Caco-2 (cell line): ENCODE results near the gene AKAP8L. TPM values are rescaled to one million over a fixed set of nuclear protein-coding genes. Genes with fewer than 3 reads are reported as not detected.

ENCODE experiments used
- BruUV-seq: library from RNA; stranded (reverse); fragments of 400-500 nt; replicated peaks from 2 replicates; lab custom pipeline; 2021; lab: Mats Ljungman, UMichigan
- CTCF ChIA-PET: fragments of 300-600 bp; sonication (Branson Sonifier 250); formaldehyde crosslinking; loops from one replicate; lab custom pipeline; 2022; ENCODE audit warnings: antibody characterized with exemption; lab: Charles Lee
- POLR2A ChIA-PET: fragments of 300-600 bp; sonication (Branson Sonifier 250); formaldehyde crosslinking; loops from one replicate; lab custom pipeline; 2022; ENCODE audit warnings: antibody characterized with exemption; lab: Charles Lee
- DNase-seq, 2 experiments: peaks; one replicate each; pipeline versions ENCODE4 v3.0.0 to v3.0.0-alpha.2; 2020 to 2022
- H3K27me3 ChIP-seq: replicated peaks from 2 replicates; pipeline ENCODE4 v1.6.0; 2011; ENCODE audit warnings: low read length; ENCODE audit not compliant: control insufficient read depth, insufficient read depth
- H3K36me3 ChIP-seq: 2 replicates; pipeline ENCODE4 v1.5.1; 2011; ENCODE audit warnings: low read length; ENCODE audit not compliant: control insufficient read depth, insufficient read depth
- H3K4me1 ChIP-seq: fragments of 250-450 bp; sonication (Bioruptor Pico); 2 replicates; pipeline ENCODE4 v1.5.1; 2020; ENCODE audit warnings: mild to moderate bottlenecking
- H3K4me3 ChIP-seq: 2 replicates; pipeline ENCODE4 v1.5.1; 2011; ENCODE audit warnings: low read depth, mild to moderate bottlenecking, control low read depth, low read length
- H3K9me3 ChIP-seq: fragments of 250-450 bp; sonication (Bioruptor Pico); 2 replicates; pipeline ENCODE4 v1.5.1; 2020; ENCODE audit warnings: mild to moderate bottlenecking, moderate library complexity
- H3K27ac Mint-ChIP-seq: one replicate; pipeline ENCODE4 v1.8.0; 2022; ENCODE audit warnings: mixed read lengths; ENCODE audit not compliant: unreplicated experiment
- H3K27me3 Mint-ChIP-seq: one replicate; pipeline ENCODE4 v1.8.0; 2022; ENCODE audit warnings: mixed read lengths; ENCODE audit not compliant: insufficient read depth, unreplicated experiment
- H3K36me3 Mint-ChIP-seq: one replicate; pipeline ENCODE4 v1.8.0; 2022; ENCODE audit warnings: mild to moderate bottlenecking, mixed read lengths; ENCODE audit not compliant: insufficient read depth, unreplicated experiment
- H3K4me1 Mint-ChIP-seq: one replicate; pipeline ENCODE4 v1.8.0; 2022; ENCODE audit warnings: low read depth, mixed read lengths; ENCODE audit not compliant: unreplicated experiment
- H3K4me3 Mint-ChIP-seq: one replicate; pipeline ENCODE4 v1.8.0; 2022; ENCODE audit warnings: mild to moderate bottlenecking, moderate library complexity, mixed read lengths; ENCODE audit not compliant: unreplicated experiment
- H3K9me3 Mint-ChIP-seq: one replicate; pipeline ENCODE4 v1.8.0; 2022; ENCODE audit warnings: mixed read lengths; ENCODE audit not compliant: unreplicated experiment
- CTCF ChIP-seq, 2 experiments: fragments of 200-600 bp in 1 of 2; IDR thresholded peaks; 1 replicate in 1 of 2; 2 replicates in 1 of 2; pipeline versions ENCODE4 v1.5.1 to v1.8.0; 2011 to 2022; ENCODE audit warnings: antibody characterized with exemption in 1 of 2, control low read depth in 1 of 2, inconsistent platforms in 1 of 2, low read depth in 1 of 2, low read length in 1 of 2, mild to moderate bottlenecking in 1 of 2, moderate library complexity in 1 of 2; ENCODE audit not compliant: insufficient read depth in 1 of 2, severe bottlenecking in 1 of 2, unreplicated experiment in 1 of 2
- intact Hi-C: fragments of 100-400 bp; cut with micrococcal nuclease; formaldehyde crosslinking; loops from one replicate; pipeline ENCODE4 v1.10.0; 2022; ENCODE audit not compliant: unreplicated experiment
- total RNA-seq: library from RNA; stranded (reverse); gene quantifications from 2 replicates; pipeline ENCODE4 v1.2.3, GENCODE V29; 2022

AKAP8L gene
- total RNA-seq, 1 experiment from 2014 or later: 112 TPM

GRCh38 chr19:15436012-15436825 lies 17.4 kb upstream of the AKAP8L start:
- no peaks in the 10 kb centered on the region for H3K9me3 Mint-ChIP-seq
- no peak overlapping the region for H3K4me3 Mint-ChIP-seq
- peaks cover 9% of the 10 kb centered on the region for H3K36me3 Mint-ChIP-seq
- Histone ChIP-seq H3K27me3 (no peaks in the 10 kb centered on the region), H3K9me3 (no peaks in the 10 kb centered on the region), H3K36me3 (no peaks in the 10 kb centered on the region), H3K4me3 (no peak overlapping the region), H3K4me1 (peaks cover 25% of the 10 kb centered on the region)
- ChIA-PET POLR2A (no interaction called here), CTCF (no interaction called here)
- DNase-seq: no peak
- H3K4me1 Mint-ChIP-seq: peaks cover 14% of the 10 kb centered on the region
- H3K27ac Mint-ChIP-seq: no peak overlapping the region
- no peak for TF ChIP-seq CTCF (IDR thresholded peaks at IDR 0.05; ENCODE audit: insufficient read depth in 1 of 2, low read depth in 1 of 2, low read length in 1 of 2, severe bottlenecking in 1 of 2, unreplicated experiment in 1 of 2)
- intact Hi-C loops: no loop called here
- H3K27me3 Mint-ChIP-seq: no peaks in the 10 kb centered on the region
- no TSS peak for BruUV-seq

- no peaks in the 10 kb centered on the region for H3K27me3 ChIP-seq
- H3K36me3 ChIP-seq: no peaks in the 10 kb centered on the region
- POLR2A ChIA-PET: interaction anchor here (1.8 kb wide), 1 partner anchor 15 kb away, joined by 13 read pairs; the partner anchor contains the start of gene AKAP8L
- H3K27ac Mint-ChIP-seq: peak overlapping the region; percentile 88
- no peaks in the 10 kb centered on the region for H3K9me3 ChIP-seq
- no peaks in the 10 kb centered on the region for H3K9me3 Mint-ChIP-seq
- H3K27me3 Mint-ChIP-seq: no peaks in the 10 kb centered on the region
- BruUV-seq: no TSS peak
- intact Hi-C loops: loop anchor here (5.0 kb wide), 1 partner anchor 124 kb away; no protein-coding TSS in a partner anchor
- no peak for DNase-seq
- H3K4me1 ChIP-seq: peaks cover 21% of the 10 kb centered on the region
- peak overlapping the region; percentile 98 for H3K4me3 Mint-ChIP-seq
- H3K4me1 Mint-ChIP-seq: peaks cover 22% of the 10 kb centered on the region
- peaks cover 9% of the 10 kb centered on the region for H3K36me3 Mint-ChIP-seq
- no peak for TF ChIP-seq CTCF (IDR thresholded peaks at IDR 0.05; ENCODE audit: insufficient read depth in 1 of 2, low read depth in 1 of 2, low read length in 1 of 2, severe bottlenecking in 1 of 2, unreplicated experiment in 1 of 2)
- CTCF ChIA-PET: interaction anchor here (1.6 kb wide), 1 partner anchor 14 kb away, joined by 13 read pairs; the partner anchor contains the start of gene AKAP8L
- H3K4me3 ChIP-seq: peak overlapping the region; percentile 94
These were observed 14.8 kb upstream of the AKAP8L start for GRCh38 chr19:15433519-15434069.
